Tibial nerve (tissue), 4 donors: ENCODE data around the gene EXTL1. TPM values are rescaled to one million over a fixed set of nuclear protein-coding genes. Genes with fewer than 3 reads are reported as not detected.

Experiments
- DNase-seq, 2 donors: peaks; one replicate each; pipeline ENCODE4 v3.0.0-alpha.2; 2019; ENCODE audit warnings: low spot score in 2 of 2
- H3K27ac ChIP-seq, 4 donors: fragments of 200-600 bp; sonication (generic) in 3 of 4; one replicate each; pipeline ENCODE4 v1.5.1; 2017 to 2019; ENCODE audit warnings: mild to moderate bottlenecking in 1 of 4
- H3K27me3 ChIP-seq, 2 donors: fragments of 200-600 bp; sonication (generic) in 1 of 2; one replicate each; pipeline versions ENCODE4 v1.5.1 to v1.6.0; 2017 to 2019
- H3K36me3 ChIP-seq, 3 donors: fragments of 200-600 bp; sonication (generic); one replicate each; pipeline ENCODE4 v1.5.1; 2018 to 2019
- H3K4me1 ChIP-seq, 4 donors: fragments of 200-600 bp; sonication (generic) in 3 of 4; one replicate each; pipeline ENCODE4 v1.5.1; 2017 to 2019
- H3K4me3 ChIP-seq, 4 donors: fragments of 200-600 bp; sonication (generic) in 3 of 4; one replicate each; pipeline ENCODE4 v1.5.1; 2017 to 2019; ENCODE audit warnings: mild to moderate bottlenecking in 1 of 4, moderate library complexity in 1 of 4
- H3K9me3 ChIP-seq, 4 donors: fragments of 200-600 bp; sonication (generic) in 3 of 4; one replicate each; pipeline ENCODE4 v1.5.1; 2017 to 2019
- EP300 ChIP-seq, 2 donors: sonication (generic); formaldehyde crosslinking; IDR thresholded peaks; one replicate each; pipeline ENCODE4 v1.6.1; 2017; ENCODE audit warnings: antibody characterized with exemption in 2 of 2, mild to moderate bottlenecking in 1 of 2
- POLR2A ChIP-seq, 2 donors: fragments of 450-650 bp; IDR thresholded peaks; one replicate each; pipeline ENCODE4 v1.6.1; 2017; ENCODE audit warnings: antibody characterized with exemption in 2 of 2, mild to moderate bottlenecking in 2 of 2, moderate library complexity in 2 of 2
- WGBS, 2 donors: methylation state at CpG; one replicate each; pipeline ENCODE4 v1.1.5; 2018; 5-methylcytosine and 5-hydroxymethylcytosine counted together
- total RNA-seq, 4 donors: library from RNA; depleted of rRNA; stranded (reverse); fragments of >200 nt; gene quantifications; one replicate each; pipeline ENCODE4 v1.1.0, GENCODE V29; 2016
- TF ChIP-seq, protein P1 (sequence below), 5 experiments: fragments of 200-600 bp in 3 of 5; fragments of 450-650 bp in 2 of 5; sonication (generic) in 3 of 5; IDR thresholded peaks; one replicate each; pipeline ENCODE4 v1.5.1; 2016 to 2019; ENCODE audit warnings: antibody characterized with exemption in 5 of 5, mild to moderate bottlenecking in 3 of 5, moderate library complexity in 2 of 5

The EXTL1 gene
- total RNA-seq, 4 donors from 2014 or later: 30.6 to 44.3 (median 34.6) TPM

- Histone ChIP-seq H3K4me1 (peaks cover 0 to 42% (median 13%) of the 10 kb centered on the region in 4 donors), H3K27ac (peak overlapping the region in 2 of 4 donors; percentile 43 to 52), H3K36me3 (no peaks in the 10 kb centered on the region), H3K27me3 (no peaks in the 10 kb centered on the region), H3K4me3 (no peak overlapping the region), H3K9me3 (no peaks in the 10 kb centered on the region)
- no peak for DNase-seq
- peak in 1 of 2 donors; percentile 18 for TF ChIP-seq EP300 (IDR thresholded peaks at IDR 0.05)
- no peak for TF ChIP-seq POLR2A (IDR thresholded peaks at IDR 0.05)
- WGBS, 2 donors: 61 to 68% methylated on average over 4 of the region's 4 CpGs
Observed at GRCh38 chr1:26005434-26006105, 16.0 kb upstream of the EXTL1 start.

DNA sequence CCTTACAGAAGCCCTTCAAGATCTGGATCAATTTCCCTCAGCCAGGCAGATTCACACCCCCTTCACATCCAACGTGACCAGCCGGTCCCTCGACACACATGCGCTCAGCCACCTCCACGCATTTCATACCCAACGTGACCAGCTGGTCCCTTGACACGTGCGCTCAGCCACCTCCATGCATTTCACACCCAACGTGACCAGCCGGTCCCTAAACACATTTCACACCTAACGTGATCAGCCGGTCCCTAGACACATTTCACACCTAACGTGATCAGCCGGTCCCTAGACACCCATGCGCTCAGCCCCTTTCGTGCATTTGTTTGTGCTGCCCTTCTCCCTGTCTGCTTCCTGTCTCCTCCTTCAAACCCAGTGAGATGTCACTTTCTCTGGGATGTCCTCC lies 14.9 kb upstream of the EXTL1 start:
- H3K9me3 ChIP-seq: no peaks in the 10 kb centered on the region
- no peak overlapping the region for H3K4me3 ChIP-seq
- no peak for DNase-seq
- H3K4me1 ChIP-seq: peaks cover 0 to 42% (median 13%) of the 10 kb centered on the region in 4 donors
- no peak for TF ChIP-seq EP300 (IDR thresholded peaks at IDR 0.05)
- no peak for TF ChIP-seq POLR2A (IDR thresholded peaks at IDR 0.05)
- TF ChIP-seq, protein P1, sequence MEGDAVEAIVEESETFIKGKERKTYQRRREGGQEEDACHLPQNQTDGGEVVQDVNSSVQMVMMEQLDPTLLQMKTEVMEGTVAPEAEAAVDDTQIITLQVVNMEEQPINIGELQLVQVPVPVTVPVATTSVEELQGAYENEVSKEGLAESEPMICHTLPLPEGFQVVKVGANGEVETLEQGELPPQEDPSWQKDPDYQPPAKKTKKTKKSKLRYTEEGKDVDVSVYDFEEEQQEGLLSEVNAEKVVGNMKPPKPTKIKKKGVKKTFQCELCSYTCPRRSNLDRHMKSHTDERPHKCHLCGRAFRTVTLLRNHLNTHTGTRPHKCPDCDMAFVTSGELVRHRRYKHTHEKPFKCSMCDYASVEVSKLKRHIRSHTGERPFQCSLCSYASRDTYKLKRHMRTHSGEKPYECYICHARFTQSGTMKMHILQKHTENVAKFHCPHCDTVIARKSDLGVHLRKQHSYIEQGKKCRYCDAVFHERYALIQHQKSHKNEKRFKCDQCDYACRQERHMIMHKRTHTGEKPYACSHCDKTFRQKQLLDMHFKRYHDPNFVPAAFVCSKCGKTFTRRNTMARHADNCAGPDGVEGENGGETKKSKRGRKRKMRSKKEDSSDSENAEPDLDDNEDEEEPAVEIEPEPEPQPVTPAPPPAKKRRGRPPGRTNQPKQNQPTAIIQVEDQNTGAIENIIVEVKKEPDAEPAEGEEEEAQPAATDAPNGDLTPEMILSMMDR (IDR thresholded peaks at IDR 0.05): no peak
- H3K36me3 ChIP-seq: no peaks in the 10 kb centered on the region
- 93 to 95% methylated on average over 16 of the region's 16 CpGs for WGBS, 2 donors
- no peaks in the 10 kb centered on the region for H3K27me3 ChIP-seq
- no peak overlapping the region for H3K27ac ChIP-seq

- TF ChIP-seq POLR2A (IDR thresholded peaks at IDR 0.05) (no peak), EP300 (IDR thresholded peaks at IDR 0.05) (no peak)
- TF ChIP-seq, protein P1 (IDR thresholded peaks at IDR 0.05): no peak
- 50 to 57% methylated on average over 6 of the region's 6 CpGs for WGBS, 2 donors
- H3K27ac ChIP-seq: no peak overlapping the region
- no peaks in the 10 kb centered on the region for H3K9me3 ChIP-seq
- H3K27me3 ChIP-seq: no peaks in the 10 kb centered on the region
- no peak for DNase-seq
- H3K4me1 ChIP-seq: peaks cover 0 to 15% (median 11%) of the 10 kb centered on the region in 4 donors
- H3K4me3 ChIP-seq: no peak overlapping the region
- no peaks in the 10 kb centered on the region for H3K36me3 ChIP-seq
Observed at GRCh38 chr1:26009796-26010447, 11.7 kb upstream of the EXTL1 start.

GRCh38 chr1:26010825-26011224 lies 10.8 kb upstream of the EXTL1 start:
- WGBS, 2 donors: 58 to 68% methylated on average over 3 of the region's 3 CpGs
- Histone ChIP-seq H3K4me3 (no peak overlapping the region), H3K4me1 (peaks cover 0 to 14% (median 3%) of the 10 kb centered on the region in 4 donors), H3K9me3 (no peaks in the 10 kb centered on the region), H3K27me3 (no peaks in the 10 kb centered on the region), H3K27ac (no peak overlapping the region), H3K36me3 (no peaks in the 10 kb centered on the region)
- TF ChIP-seq, protein P1 (IDR thresholded peaks at IDR 0.05): no peak
- no peak for TF ChIP-seq POLR2A (IDR thresholded peaks at IDR 0.05)
- TF ChIP-seq EP300 (IDR thresholded peaks at IDR 0.05): no peak
- no peak for DNase-seq

GRCh38 chr1:26012864-26013263 lies 8.7 kb upstream of the EXTL1 start:
- 71 to 82% methylated on average over 2 to 3 of the region's 3 CpGs for WGBS, 2 donors
- Histone ChIP-seq H3K4me3 (no peak overlapping the region), H3K27me3 (no peaks in the 10 kb centered on the region), H3K9me3 (no peaks in the 10 kb centered on the region), H3K27ac (no peak overlapping the region), H3K36me3 (no peaks in the 10 kb centered on the region), H3K4me1 (peaks cover 0 to 12% (median 0%) of the 10 kb centered on the region in 4 donors)
- TF ChIP-seq EP300 (IDR thresholded peaks at IDR 0.05): no peak
- TF ChIP-seq POLR2A (IDR thresholded peaks at IDR 0.05): no peak
- TF ChIP-seq, protein P1 (IDR thresholded peaks at IDR 0.05): no peak
- DNase-seq: no peak
